Measurements from ENCODE around the gene PIGU.

The PIGU gene

DNA sequence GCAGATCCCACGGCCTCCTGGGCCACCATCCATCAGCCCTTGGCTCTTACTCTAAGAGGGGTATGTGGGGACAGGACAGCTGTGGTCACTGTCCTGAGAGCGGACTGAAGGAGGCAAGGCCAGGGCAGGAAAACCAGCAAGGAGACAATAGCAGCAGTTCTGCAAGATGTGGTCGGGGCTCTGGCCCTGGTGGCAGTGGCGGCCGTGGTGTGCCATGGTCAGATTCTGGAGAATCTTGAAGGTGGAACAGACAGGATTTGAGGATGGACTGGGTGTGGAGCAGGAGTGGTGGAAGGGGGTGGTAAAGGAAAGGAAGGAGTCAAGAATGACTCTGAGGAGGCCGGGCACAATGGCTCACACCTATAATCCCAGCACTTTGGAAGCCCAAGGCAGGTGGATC is 124.3 kb downstream of the PIGU start:
- TF ChIP-seq GATA2 (IDR thresholded peaks at IDR 0.05; ENCODE audit: low read depth, low read length) (no peak), GATA3 (IDR thresholded peaks at IDR 0.05; ENCODE audit: low read depth, low read length) (no peak)

DNA sequence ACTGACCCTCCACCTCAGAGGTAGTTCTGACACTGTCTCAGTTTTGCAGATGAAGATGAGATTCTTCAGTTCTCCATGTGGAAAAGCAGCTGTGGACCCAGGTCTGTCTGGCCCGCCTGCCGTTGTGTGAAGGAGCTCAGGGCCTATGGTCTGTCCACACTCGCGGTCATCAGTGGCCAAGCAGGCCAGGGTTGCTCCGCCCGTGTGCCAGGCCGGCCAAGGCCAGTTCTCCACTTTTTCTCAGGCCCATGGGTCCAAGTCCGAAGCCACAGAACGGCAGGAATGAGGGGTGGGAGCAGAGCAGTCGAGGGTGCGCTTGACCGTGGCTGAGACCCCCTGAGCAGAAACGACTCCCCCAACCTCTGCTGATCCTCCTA is 127.0 kb downstream of the PIGU start:
- TF ChIP-seq GATA3 (IDR thresholded peaks at IDR 0.05; ENCODE audit: low read depth, low read length) (no peak), GATA2 (IDR thresholded peaks at IDR 0.05; ENCODE audit: low read depth, low read length) (no peak)

DNA sequence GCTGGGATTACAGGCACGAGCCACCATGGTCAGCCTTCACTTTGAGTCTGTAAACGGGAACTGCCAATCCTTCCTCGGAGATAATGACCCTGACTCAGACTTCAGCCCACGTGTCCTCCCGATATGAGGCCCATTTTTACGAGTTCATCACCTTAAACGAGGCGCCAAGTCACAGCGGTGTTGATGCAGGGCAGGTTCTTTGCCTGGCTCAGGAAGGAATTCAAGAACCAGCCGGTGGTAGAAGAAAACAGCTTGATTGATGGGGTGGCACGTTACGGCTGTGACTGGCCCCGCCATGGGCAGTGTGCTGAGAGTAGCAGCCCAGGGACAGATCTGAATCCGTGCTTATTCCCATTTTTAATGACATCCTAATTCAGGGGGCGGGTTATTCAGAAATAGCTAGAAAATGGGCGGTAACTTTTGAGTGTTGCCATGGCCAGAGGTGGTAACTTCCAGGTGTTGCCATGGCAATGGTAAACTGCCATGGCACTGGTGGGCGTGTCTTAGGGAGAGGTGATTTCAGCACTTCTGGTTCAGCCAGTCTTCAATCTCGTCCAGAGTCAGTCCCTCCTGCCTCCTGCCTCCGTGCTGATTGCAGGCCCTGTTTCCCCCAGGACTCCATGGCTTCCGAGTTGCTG is 127.5 kb downstream of the PIGU start:
- TF ChIP-seq GATA2 (IDR thresholded peaks at IDR 0.05; ENCODE audit: low read depth, low read length) = no peak
- TF ChIP-seq GATA3 (IDR thresholded peaks at IDR 0.05; ENCODE audit: low read depth, low read length) = no peak

DNA sequence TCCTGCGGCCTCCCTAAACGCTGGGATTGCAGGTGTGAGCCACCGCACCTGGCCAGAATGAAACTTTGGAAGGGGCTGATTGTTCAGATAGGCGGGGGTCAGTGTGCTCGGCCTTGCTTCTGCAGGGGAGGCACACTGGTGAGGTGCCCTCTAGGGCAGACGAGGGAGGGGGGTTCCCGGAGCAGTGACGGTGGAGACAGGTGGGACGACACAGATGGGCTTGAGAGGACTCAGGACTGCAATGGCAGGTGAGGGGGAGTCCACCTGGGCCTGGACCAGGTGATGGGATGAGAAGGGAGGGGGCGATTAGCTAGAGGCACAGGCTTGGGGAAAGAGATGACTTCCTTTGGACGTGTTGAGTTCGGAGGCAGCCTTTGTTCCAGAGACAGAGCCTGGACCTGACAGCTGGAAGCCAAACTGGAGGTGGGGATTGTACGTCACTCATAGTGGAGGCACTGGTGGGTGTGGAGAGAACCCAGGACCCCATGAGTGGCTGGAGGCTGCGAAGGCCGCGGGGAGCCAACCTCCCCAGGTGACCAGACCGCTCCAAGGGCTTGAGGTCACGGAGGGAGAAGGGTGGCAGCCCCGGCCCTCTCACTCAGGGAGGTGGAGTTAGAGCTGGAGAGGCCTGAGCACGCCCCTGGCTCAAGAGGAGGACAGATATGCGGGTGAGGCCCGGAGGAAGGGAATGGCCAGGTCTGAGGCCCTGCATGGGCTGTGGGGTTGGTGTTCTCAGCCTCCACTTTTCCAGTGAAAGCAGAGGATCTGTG is 128.9 kb downstream of the PIGU start:
- no peak for TF ChIP-seq GATA3 (IDR thresholded peaks at IDR 0.05; ENCODE audit: low read depth, low read length)
- no peak for TF ChIP-seq GATA2 (IDR thresholded peaks at IDR 0.05; ENCODE audit: low read depth, low read length)

DNA sequence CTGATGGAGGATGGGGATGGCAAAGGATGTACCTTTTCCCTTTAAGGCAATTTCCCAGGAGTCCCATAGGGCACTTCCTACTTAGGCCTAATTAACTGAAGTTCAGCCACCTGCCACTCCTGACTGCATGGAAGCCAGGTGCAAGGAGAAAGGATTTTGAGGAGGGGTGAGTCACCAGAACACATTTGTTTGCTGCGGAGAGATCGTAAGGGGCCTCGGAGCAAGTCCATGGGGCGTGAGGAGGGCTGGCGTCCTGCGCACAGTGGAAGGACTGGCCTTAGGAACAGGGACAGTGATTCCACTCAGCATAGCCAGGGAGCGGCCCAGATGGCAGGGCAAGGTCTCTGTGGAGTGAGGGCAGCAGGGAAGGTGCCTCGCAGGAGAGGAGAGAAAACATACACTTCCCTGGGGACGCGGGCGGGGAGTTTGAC is 130.1 kb downstream of the PIGU start:
- TF ChIP-seq GATA2 (IDR thresholded peaks at IDR 0.05; ENCODE audit: low read depth, low read length) (no peak), GATA3 (IDR thresholded peaks at IDR 0.05; ENCODE audit: low read depth, low read length) (no peak)

DNA sequence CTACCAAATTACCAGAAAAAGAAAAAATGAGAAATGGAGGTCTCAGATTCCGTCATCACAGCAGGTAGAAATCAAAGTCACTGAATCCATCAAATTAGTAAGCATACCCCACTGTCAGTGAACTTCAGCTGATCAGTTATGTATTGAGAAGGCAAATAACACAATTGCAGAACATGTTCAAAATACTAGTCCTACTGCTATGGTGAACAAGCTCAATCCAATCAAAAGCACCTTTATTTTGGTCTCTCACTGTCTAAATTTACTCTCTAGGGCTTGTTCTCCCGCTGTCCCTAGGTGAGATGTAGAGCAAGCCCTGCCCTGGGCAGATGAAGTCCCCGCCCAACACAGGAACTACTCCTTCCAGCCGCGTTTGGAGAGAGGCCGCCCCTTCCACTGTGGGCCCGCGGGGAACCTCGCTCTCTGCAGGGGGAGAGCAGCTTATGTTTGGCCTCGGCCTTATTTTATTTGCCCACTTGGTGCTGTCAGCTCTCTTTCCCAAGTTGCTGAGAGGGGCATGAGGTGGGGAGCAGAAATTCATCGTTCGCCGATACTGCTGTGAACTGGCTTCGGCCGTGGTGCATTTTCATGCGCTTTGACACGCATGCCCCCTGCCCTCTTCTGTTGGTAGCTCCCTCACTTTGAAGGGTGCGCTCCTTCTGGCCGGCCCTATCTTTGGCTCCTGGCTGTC is 132.6 kb downstream of the PIGU start:
- TF ChIP-seq GATA3 (IDR thresholded peaks at IDR 0.05; ENCODE audit: low read depth, low read length) (no peak), GATA2 (IDR thresholded peaks at IDR 0.05; ENCODE audit: low read depth, low read length) (no peak)

DNA sequence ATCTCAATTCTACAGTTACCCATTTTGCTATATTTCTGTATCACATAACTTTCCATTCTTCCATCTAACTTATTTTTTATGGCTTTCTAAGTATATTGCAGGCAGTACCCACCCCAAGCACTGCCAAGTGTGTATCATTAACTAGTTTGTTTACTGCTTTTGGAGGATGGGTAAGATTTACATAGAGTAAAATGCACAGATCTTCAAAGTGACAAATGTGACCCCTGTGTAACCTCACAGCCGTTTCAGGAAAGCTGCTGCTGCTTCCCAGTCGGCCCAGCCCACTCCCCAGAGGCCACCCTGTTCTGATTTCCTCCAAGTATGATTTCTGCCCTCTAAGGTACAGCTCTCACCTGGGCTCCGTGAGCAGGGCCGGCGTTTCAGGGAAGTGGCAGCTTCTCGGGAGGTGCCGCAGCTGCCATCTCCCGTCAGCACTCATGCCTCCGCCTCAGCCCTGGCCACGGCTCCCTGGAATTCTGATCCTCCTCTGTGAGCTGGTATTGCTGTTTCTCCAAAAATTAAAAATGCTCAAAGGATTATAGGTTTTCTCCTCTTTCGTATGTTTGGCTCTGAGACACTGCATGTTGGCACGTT is 133.3 kb downstream of the PIGU start:
- TF ChIP-seq GATA2 (IDR thresholded peaks at IDR 0.05; ENCODE audit: low read depth, low read length) (no peak), GATA3 (IDR thresholded peaks at IDR 0.05; ENCODE audit: low read depth, low read length) (no peak)

DNA sequence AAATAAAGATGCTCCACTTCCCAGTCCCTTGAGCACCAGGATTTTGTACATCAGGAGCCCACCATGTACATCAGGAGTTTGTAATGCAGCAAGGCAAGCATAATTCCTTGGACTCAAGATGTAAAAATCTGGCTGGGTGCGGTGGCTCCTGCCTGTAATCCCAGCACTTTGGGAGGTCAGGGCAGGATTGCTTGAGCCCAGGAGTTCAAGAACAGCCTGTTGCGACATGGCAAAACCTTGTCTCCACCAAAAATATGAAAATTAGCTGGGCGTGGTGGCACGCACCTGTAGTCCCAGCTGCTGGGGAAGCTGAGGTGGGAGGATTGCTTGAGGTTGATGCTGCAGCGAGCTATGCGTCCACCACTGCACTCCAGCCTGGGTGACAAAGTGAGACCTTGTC is 134.5 kb downstream of the PIGU start:
- TF ChIP-seq GATA3 (IDR thresholded peaks at IDR 0.05; ENCODE audit: low read depth, low read length) = no peak
- no peak for TF ChIP-seq GATA2 (IDR thresholded peaks at IDR 0.05; ENCODE audit: low read depth, low read length)

DNA sequence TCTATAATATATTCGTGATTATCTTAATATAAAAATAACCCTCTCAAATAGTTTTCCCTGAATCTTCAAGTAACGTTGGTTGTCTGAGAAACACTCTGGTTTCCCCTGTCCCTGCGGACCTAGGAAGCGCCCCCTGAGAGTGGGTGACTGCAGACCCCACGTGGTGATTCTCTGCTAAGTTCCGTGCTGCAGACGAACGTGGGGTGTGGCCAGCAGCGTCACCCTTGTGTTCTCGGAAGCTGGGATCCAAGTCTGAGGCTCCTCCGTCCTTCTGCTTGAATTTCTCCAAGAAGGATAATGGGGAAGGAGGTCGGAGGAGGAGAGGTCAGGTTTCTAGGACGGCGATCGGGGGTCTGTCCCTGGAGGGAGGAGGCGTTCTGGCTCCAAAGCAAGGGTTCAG is 135.0 kb downstream of the PIGU start:
- no peak for TF ChIP-seq GATA3 (IDR thresholded peaks at IDR 0.05; ENCODE audit: low read depth, low read length)

DNA sequence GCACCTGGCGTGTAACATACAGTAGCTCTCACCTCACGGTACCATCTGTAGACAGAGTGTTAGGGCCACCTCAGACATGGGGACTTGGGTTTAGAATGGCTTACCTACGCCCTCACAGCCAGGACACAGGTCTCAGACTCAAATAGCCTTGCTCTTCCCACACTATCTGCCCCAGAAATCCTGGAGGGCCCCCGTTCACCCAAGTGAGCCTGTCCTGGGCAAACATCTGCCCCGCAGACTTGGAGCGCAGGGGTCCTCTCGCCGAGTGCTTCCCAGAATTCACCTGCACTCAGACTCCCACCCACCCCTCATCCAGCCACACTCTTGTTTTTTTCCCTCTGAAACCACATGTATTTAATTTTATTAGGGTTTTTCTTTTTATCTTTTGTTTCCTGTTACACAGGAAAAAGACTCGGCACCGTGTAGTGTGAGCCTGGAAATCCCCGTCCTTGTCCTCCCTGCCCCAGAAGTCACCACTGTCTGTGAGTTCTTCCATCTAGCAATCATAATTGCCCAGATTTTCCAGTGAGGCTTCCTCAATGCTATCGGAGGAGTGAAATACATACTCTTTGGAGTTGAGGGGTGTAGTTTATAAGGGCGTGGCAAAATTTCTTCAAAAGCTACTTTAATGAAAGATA is 135.5 kb downstream of the PIGU start:
- no peak for TF ChIP-seq GATA3 (IDR thresholded peaks at IDR 0.05; ENCODE audit: low read depth, low read length)
- no peak for TF ChIP-seq GATA2 (IDR thresholded peaks at IDR 0.05; ENCODE audit: low read depth, low read length)

DNA sequence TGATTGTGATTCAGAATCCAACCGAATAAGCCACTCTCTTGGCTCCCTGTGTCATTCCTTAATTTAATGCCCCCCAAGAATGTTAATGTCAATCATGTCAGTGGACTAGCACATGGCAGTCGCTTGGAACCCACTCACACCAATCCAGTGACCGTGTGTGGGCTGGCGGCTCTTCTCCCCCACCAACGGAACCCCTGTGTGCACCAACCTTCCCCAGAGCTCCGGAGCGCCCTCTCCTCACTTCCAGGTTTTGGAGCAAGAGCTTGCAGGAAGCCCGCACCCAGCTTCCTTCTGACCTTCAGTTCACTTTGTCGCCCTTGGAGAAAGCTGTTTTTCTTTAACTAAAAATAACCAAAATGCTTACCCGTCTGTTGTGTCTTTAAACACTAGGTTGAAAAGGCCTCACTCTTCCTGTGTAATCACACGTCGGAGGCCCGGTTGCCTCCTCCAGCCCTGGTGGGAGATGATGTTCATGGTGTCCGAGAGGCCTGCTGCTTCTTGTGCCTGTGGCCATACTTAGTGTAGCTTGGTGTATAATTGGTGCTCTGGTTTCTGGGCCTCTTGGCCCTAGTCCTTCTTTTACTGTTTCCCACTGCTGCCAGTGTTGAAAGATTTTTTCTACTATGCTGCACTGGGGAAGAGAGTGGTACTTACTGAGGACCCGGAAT is 136.2 kb downstream of the PIGU start:
- TF ChIP-seq GATA2 (IDR thresholded peaks at IDR 0.05; ENCODE audit: low read depth, low read length) (no peak), GATA3 (IDR thresholded peaks at IDR 0.05; ENCODE audit: low read depth, low read length) (no peak)

DNA sequence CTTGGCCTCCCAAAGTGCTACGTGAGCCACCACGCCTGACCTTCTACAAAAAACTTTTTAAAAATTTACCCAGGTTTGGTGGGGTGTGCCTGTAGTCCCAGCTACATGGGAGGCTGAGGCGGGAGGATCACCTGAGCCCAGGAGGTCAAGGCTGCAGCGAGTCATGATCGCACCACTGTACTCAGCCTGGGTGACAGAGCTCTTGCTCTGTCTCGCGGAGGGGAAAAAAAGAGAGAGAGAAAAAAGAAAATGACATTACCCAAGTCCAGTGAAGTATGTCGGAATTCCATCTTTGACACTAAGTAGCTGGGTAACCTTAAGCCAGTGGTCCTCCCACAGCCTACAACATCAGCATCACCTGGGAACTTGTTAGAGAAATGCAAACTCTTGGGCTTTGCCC is 137.1 kb downstream of the PIGU start:
- TF ChIP-seq GATA3 (IDR thresholded peaks at IDR 0.05; ENCODE audit: low read depth, low read length) (no peak), GATA2 (IDR thresholded peaks at IDR 0.05; ENCODE audit: low read depth, low read length) (no peak)

DNA sequence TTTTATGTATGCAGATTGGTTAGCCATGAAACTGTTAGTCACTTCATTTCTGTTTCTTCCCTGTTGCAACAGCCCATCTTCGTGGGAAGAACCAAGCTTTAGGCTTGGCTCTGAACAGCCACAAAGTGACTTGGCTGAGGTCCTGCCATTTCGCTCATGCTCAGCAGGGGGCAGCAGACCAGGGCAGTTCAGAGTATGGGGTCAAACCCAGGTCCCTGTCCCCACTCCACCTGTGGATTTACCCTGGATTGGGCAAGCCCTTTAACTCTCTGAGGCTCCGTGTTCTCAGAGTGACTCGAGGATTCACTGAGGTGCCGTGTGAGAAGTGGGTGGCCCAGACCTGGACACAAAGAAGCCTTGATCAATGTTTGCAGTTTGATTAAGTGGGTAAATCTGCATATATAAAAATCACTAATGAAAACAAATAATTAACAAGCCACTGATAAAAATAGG is 138.2 kb downstream of the PIGU start:
- TF ChIP-seq GATA3 (IDR thresholded peaks at IDR 0.05; ENCODE audit: low read depth, low read length) = no peak
- no peak for TF ChIP-seq GATA2 (IDR thresholded peaks at IDR 0.05; ENCODE audit: low read depth, low read length)

All from SH-SY5Y (cell line).